GM20431 (cell line): ENCODE data around the gene PPM1J.

Experiments used
- in situ Hi-C: fragments of 300-500 bp; cut with MseI, MboI; formaldehyde crosslinking; loops from one replicate; pipeline ENCODE4 v1.15.0; 2020; ENCODE audit warnings: low sequenced_read_pairs; ENCODE audit not compliant: unreplicated experiment

PPM1J gene

GRCh38 chr1:112696578-112697314 lies 18.4 kb downstream of the PPM1J start:
- in situ Hi-C loops = no loop called here

- in situ Hi-C loops = no loop called here
Measured at GRCh38 chr1:112695276-112695675, 19.9 kb downstream of the PPM1J start.

DNA sequence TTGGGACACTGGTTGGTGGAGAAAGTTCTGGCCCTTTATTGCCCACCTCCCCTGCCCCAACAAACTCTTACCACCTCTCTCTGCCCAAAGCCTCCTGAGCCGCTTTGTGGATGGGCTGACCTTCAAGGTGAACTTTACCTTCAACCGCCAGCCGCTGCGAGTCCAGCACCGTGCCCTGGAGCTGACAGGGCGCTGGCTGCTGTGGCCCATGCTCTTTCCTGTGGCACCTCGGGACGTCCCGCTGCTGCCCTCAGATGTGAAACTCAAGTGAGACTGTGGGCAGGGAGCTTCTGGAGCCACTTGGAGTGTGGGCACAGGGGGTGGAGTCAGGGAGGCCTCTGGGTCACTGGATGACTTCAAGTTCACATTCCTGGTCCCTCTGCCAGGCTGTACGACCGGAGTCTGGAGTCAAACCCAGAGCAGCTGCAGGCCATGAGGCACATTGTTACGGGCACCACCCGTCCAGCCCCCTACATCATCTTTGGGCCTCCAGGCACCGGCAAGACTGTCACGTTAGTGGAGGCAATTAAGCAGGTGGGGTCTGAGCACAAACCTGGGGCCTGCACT lies 20.7 kb downstream of the PPM1J start:
- in situ Hi-C loops = no loop called here

- in situ Hi-C loops = no loop called here
Measured at GRCh38 chr1:112693821-112694220, 21.3 kb downstream of the PPM1J start.

- in situ Hi-C loops = no loop called here
Measured at GRCh38 chr1:112692681-112693080, 22.5 kb downstream of the PPM1J start.

DNA sequence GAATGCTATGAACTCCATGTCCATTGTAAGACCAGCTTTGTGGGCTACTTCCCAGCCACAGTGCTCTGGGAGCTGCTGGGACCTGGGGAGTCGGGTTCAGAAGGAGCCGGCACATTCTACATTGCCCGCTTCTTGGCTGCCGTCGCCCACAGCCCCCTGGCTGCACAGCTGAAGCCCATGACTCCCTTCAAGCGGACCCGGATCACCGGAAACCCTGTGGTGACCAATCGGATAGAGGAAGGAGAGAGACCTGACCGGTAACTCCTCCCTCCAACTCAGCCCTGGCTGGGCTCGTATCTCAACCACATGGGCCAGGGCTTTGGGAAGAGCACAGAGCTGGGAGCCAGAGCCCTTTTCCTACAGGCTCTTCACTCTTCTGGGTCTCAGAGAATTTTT lies 25.3 kb downstream of the PPM1J start:
- in situ Hi-C loops = no loop called here

- in situ Hi-C loops = no loop called here
Measured at GRCh38 chr1:112689196-112689841, 25.8 kb downstream of the PPM1J start.

DNA sequence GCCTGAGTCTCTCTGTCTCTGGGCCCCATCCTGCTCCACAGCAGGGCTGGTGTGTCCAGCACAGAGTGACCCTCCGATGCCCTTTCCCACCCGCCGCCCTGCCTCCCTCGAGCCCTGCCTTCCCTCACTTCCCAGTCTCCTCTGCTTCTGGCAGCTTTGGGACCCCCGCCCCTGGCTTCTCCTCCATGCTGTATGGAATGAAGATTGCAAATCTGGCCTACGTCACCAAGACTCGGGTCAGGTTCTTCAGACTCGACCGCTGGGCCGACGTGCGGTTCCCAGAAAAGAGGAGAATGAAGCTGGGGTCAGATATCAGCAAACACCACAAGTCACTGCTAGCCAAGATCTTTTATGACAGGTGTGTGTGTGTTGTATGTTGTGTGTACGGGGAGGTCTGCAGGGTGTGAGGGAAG lies 26.3 kb downstream of the PPM1J start:
- in situ Hi-C loops = no loop called here

- in situ Hi-C loops = no loop called here
Measured at GRCh38 chr1:112687785-112688496, 27.2 kb downstream of the PPM1J start.

- in situ Hi-C loops = no loop called here
Measured at GRCh38 chr1:112687361-112687760, 27.8 kb downstream of the PPM1J start.

GRCh38 chr1:112686835-112687234 lies 28.3 kb downstream of the PPM1J start:
- in situ Hi-C loops = no loop called here

DNA sequence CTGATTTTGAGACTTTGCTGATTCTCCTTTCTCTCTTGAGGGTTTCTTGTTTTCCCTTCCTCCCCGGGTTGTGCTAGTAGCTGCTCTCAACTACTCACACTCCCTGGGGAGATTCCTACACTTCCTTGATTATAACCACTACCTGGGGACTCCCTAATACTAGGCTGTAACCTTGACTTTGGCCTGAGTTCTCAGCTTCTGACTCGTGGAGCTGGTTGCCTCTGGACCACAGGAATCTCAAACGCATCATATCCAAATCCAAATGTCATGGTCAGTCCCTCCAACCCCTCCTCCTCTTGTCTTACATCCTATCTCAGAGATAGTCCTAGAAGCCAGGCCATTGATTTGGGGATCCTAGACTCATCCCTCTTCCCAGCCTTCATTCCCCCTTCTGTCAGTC lies 28.7 kb downstream of the PPM1J start:
- in situ Hi-C loops = no loop called here

DNA sequence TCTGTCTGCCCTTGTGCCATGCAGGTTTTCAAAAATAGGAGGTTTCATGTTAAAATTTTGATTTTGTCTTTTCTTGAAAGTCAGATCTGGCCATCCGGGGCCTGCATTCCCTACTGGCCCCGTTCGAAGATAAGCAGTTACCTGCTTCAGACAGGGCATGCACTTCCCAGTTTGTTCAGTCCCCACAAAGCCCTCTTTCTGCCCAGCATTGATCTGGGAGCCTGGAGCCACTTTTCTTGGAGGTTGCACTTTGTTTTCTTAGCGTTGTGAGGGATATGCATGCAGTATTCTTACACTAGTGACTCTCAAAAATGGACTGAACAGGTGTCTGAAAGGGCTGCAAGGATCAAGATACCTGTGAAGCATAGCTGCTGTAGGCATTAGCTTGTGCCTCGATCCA lies 29.2 kb downstream of the PPM1J start:
- in situ Hi-C loops = no loop called here

GRCh38 chr1:112678605-112679004 lies 36.5 kb downstream of the PPM1J start:
- in situ Hi-C loops = no loop called here

GRCh38 chr1:112677501-112677900 lies 37.6 kb downstream of the PPM1J start:
- in situ Hi-C loops = no loop called here

DNA sequence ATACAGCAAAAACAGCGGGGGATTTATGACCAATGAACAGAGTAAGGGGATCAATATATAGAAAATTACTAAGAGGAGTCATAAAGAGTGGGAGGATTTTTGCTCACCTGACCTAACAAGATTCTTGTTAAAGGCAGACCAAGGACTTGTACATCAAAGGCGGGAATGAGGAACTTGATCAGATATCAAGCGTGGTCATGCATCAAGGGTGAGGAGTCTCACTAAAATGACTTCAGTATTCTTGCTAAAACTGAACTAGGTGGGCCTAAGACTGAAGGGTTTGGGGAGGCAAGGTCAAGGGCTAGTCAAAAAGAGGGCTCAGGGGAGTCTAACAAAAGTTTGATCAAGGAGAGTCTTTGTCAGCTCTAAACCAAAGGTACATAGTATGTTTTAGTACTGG lies 38.6 kb downstream of the PPM1J start:
- in situ Hi-C loops = no loop called here

DNA sequence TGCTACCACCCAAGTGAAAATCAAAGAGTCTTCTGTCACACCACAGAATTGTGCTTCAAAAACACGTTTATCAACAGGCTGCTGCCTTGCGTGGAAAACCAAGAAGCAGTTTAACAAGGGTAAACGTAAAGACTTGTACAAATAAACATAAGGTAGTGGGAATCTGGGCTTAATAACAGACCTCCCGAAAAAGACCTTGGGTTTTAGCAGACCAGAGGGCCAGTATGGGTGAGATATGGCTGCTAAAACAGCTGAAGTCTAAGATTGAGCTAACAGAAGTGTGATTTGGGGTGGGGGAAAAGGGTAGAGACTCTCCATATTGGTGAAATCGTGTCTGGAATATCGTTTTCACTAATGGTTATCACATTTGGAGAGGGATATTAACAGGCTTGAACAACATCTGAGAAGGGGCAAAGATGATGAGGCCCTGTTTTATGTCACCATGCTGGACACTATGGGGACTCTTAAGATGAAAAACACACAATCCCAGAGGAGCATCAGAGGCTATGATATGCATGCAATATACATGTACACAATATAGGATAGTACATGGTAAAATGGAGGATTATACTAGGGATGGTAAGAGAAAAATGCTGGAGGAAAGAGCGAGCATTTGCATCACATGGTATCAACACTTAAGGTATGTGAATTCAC lies 39.3 kb downstream of the PPM1J start:
- in situ Hi-C loops = no loop called here

DNA sequence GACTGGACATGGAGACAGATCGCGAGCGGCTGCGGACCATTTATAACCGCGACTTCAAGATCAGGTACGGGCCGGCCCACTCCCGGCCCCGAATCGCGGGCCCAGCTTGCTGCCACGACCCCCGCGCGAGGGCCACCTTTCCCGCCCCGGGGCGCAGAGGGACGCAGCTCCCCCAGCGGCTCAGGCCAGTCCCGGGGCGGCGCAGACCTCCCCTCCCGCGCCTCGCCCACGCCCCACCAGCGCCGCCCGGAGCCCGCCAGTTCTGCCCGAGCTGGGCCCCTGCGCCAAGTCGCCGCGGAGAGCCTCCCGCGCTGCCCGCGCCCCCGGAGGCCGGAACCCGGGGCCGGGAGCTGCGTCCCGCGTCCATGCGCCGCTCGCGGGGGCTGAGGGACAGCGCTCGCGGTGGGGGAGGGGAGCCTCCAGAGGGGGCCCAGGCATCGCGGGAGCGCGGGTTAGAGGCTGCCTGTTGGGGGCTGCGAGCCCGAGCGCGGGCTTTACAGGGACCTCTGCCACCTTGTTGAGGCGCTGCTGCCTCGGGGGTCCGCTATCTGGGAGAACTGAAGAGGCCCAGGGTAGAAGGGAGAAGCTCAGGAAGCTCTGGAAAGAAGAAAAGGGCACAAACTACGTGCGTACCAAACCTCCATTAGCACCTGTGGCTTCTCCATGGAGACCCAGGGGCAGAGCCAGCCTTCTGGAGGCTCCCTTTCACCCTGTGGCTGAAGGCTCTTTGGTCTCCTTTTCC lies 40.0 kb downstream of the PPM1J start:
- in situ Hi-C loops = no loop called here

GRCh38 chr1:112674440-112674985 lies 40.6 kb downstream of the PPM1J start, which contains the start of gene MOV10:
Gene MOV10 (plus strand): TSS chr1:112674659. CDS start chr1:112674913, 254 bp downstream.
- in situ Hi-C loops = no loop called here
